Activated CD4-positive, alpha-beta T cell treated with anti-CD3 and anti-CD28 coated beads, Interleukin-2, amount 50 U/mL, for 48 hours (primary cell): Measurements from ENCODE around the gene SNRPN.
A peak's percentile ranks its signal among the peaks of the same experiment; 100 is the strongest.
"Not testable (repeated sequence)": the region's sequence is repeated elsewhere in the genome, so short reads cannot be mapped to it uniquely, and the experiment has no call there.

ENCODE experiments used
- DNase-seq, 2 experiments: peaks; one replicate each; pipeline ENCODE4 v3.0.0-alpha.2; 2020

SNRPN gene

DNA sequence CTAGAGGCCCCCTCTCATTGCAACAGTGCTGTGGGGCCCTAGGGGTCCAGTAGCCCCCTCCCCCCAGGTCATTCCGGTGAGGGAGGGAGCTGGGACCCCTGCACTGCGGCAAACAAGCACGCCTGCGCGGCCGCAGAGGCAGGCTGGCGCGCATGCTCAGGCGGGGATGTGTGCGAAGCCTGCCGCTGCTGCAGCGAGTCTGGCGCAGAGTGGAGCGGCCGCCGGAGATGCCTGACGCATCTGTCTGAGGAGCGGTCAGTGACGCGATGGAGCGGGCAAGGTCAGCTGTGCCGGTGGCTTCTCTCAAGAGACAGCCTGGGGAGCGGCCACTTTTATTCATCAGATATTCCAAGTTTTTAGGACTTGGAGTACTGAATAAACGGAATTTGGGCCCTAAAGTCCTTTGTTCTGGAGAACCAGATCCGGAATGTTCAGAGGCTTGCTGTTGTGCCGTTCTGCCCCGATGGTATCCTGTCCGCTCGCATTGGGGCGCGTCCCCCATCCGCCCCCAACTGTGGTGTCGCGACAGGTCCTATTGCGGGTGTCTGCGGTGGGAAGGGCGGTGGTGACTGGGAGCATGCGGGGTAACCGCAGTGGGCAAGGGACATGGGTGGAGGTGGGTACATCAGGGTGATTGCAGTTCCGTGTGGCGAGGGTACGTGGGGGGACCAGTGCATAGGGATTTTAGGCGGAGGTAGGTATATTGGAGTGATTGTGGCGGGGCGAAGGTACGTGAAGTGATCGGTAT is at the start of gene SNRPN, which contains the start of gene SNURF:
Gene SNRPN, plus strand, starts transcription at position 205 of the 748 bp plus-strand sequence. CDS start 19,467 bp downstream, outside the sequence.
Gene SNURF, plus strand, starts transcription at position 205 of the 748 bp plus-strand sequence. Its CDS starts 62 bp downstream, at position 267.
- peak; percentile 68 to 71 for DNase-seq

DNA sequence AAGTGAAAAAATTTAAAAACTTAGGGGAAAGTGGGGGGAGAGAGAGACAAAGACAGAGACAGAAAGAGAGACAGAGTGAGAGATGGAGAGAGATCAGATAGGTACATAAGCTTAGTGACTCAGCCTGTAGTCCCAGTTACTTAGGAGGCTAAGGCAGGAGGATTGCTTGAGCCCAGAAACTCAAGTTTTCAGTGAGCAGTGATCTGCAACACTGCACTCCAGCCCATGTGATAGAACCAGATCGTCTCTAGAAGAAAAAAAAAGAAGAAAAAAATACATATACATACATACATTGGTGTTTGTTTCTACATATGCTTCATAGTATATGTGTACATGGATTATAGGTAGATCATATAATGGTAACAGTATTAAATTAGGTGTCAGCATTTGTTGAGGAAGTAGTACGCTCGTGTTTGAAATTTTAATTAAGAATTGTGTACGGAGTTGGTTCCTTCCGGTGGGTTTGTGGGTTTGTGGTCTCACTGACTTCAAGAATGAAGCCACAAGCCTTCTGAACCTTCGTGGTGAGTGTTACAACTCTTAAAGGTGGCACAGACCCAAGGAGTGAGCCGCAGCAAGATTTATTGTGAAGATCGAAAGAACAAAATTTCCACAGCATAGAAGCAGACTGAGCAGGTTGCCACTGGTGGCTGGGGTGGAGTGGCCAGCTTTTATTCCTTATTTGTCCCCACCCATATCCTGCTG is 38.3 kb upstream of the SNRPN start:
- DNase-seq, result no peak

DNA sequence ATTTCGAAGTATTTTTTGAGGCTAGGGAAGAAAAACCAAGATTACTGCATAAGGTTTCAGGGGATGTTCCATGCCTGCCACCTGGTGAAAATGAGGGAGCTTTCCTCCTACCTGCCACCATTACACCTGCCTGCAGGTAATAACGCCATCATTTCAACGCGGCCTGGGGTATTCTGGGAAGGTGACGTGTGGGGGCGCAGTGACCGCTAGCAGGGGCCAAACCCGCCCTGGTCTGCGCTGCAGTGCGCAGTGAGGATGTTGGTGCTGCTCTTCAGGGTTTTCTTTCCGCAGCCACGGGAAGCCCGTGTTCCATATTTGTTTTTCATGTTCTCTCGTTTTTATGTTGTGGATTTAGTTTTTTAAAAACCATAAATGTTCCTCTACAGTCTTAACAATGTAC is 37.4 kb upstream of the SNRPN start:
- no peak for DNase-seq

DNA sequence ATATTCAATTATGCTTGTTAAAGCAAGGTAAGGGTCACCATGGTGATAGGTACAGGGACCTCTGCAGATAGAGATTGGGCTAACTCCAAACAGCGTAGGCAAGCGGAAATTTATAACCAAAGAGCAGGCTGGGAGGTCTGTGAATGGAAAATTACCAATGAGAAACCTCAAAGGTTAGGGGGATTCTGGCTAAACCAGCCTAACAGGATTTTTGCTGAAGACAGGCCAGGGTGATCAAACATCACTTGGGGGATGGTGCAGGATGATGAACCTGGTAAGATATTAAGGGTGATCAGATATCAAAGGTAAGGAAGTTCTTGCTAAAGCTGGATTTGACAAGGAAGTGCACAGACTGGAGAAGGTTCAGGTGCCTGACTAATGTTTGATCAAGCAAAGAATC is 35.3 kb upstream of the SNRPN start:
- no peak for DNase-seq

DNA sequence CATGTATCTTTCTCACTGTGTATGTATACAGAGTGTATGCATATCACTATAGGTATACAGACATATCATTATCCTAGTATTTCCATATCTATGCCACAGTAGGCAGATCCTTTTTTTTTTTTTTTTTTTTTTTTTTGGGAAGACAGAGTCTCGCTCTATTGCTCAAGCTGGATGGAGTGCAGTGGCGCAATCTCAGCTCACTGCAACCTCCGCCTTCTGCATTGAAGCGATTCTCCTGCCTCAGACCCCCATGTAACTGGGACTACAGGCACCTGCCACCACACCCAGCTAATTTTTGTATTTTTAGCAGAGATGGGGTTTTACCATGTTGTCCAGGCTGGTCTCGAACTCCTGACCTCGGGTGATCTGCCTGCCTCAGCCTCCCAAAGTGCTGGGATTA is 32.0 kb upstream of the SNRPN start:
- DNase-seq, result not testable (repeated sequence)

DNA sequence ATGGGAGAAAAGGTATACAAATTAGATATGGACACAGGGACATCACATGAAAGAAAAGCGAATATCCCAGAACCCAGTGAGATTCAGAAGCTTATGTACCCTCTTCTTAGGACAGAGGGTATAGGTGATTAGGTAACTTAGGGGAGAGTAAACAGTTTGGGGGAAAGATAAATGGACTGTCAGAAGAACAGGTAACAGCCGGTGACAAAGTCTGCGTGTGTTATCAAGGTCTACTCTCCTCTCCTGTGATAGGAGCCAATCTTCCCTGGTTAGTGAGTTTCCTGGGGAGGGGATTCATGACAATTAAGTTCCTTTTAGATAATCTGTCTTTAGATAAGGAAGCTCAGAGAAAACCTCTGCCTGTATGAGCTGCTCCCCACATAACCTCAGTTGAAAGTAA is 30.6 kb upstream of the SNRPN start:
- no peak for DNase-seq

DNA sequence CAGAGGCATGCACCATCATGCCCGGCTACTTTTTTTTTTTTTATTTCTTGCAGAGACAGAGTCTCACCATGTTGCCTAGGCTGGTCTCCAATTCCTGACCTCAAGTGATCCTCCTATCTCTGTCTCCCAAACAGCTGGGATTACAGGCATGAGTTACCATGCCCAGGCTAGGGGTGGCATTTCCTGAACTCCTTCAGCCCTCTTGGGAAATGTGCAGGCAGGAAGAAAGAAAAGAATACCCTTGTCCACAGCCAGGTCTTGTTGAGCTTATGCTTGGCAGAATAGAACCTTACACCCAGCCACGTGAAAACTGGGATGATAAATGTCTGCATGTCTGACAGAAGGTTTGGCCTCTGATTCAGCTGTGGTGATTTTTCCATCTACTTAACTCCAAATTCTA is 30.2 kb upstream of the SNRPN start:
- no peak for DNase-seq

DNA sequence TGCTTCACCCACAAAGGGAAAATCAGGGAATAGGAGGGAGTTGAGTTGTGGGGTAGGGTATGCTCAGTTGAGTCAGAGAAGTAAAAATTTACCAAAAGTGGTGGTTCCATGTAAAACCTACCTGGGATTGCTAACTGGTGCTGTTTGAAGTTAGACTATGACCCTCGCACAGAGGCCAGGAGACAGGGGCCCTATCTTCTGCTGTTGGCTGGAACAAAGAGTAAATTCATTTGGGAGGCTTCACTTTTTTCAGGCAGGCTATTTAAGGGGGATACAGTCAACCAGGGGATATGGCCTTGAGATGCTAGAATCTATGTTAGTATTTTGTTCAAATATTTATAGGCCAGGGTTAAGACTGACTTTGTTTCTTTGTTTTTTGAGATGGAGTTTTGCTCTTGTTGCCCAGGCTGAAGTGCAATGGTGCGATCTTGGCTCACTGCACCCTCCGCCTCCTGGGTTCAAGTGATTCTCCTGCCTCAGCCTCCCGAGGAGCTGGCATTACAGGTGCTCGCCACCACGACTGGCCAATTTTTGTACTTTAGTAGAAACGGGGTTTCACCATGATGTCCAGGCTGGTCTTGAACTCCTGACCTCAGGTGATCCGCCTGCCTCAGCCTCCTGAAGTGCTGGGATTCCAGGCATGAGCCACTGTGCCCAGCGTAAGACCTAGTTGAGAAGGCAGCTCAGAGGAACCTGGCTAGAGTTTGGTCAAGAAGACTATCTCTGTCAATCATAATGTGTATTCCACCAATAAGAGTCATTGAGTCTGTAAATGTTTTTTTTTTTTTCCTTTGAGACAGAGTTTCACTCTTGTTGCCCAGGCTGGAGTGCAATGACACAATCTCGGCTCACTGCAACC is 22.7 kb upstream of the SNRPN start:
- not testable (repeated sequence) for DNase-seq

DNA sequence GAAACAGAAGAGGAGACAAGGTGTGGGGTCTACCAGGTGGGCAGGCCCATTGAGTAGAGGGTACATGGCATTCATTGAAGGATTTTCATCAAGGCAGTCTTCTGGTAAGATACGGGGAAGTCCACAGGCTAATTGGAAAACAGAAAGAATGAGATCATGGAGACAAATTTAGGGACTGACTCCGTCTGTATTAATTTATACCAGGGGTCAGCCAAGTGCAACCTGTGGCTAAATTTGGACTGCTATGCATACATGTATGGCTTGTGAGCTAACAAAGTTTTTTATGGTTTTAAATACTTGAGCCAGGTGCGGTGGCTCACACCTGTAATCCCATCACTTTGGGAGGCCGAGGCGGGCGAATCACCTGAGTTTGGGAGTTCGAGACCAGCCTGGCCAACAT is 21.1 kb upstream of the SNRPN start:
- DNase-seq, result no peak

DNA sequence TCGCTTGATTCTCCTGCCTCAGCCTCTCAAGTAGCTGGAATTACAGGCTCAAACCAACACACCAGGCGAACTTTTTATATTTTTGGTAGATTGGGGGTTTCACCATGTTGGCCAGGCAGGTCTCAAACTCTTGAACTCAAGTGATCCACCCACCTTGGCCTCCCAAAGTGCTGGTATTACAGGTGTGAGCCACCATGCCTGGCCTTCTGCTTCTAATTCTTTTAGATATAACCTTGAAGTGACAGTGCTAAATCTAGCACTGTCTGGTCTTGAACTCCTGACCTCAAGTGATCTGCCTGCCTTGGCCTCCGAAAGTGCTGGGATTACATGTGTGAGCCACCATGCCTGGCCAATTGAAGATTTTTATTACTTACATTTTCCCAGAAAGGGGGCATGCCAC is 16.6 kb upstream of the SNRPN start:
- DNase-seq, result not testable (repeated sequence)

DNA sequence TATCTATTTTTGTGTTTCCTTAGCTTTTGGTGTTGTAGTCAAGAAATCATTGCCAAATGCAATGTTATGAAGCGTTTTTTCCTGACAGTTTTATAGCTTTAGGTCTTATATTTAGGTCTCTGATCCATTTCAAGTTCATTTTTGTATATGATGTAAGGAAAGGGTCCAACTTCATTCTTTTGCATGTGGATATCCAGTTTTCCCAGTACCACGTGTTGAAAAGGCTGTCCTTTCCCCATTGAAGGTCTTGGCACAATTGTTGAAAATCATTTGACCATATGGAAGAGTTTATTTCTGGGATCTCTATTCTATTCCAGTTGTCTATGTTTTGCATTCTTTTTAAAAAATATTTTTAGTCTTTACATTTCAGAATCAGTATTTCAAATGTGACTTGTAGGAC is 14.6 kb upstream of the SNRPN start:
- no peak for DNase-seq

DNA sequence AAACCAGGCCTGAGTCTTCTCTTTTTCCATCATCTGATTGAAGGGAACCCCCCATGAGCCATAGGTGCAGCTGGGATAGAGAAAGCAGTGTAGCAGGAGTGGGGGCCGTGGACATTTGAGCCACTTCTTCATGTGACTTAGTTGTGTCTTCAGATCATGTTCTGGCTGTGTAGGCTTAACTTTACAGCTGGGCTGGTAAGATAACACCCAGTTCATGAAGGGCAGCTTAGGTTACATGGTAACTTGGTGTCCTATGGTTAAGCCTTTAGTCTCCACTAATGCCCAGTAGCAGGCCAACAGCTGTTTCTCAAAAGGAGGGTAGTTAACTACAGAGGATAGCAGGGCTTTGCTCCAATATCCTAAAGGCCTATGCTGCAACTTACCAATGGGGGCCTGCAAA is 11.4 kb upstream of the SNRPN start:
- DNase-seq, result no peak

DNA sequence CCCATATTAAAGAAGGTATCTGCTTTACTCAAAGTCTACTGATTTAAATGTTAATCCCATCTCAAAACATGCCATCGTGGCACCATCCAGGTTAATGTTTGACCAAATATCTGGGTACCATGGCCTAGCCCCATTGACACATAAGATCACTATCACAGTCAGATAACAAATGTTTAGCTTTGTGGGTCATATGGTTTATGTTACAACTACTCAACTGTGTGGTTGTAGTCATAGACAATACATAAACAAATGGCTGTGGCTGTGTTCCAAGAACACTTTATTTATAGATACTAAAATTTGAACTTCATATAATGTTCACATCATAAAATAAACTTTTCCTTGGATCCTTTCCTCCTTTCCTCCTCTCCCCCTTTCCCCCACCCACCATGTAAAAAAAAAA is 9.8 kb upstream of the SNRPN start:
- no peak for DNase-seq

DNA sequence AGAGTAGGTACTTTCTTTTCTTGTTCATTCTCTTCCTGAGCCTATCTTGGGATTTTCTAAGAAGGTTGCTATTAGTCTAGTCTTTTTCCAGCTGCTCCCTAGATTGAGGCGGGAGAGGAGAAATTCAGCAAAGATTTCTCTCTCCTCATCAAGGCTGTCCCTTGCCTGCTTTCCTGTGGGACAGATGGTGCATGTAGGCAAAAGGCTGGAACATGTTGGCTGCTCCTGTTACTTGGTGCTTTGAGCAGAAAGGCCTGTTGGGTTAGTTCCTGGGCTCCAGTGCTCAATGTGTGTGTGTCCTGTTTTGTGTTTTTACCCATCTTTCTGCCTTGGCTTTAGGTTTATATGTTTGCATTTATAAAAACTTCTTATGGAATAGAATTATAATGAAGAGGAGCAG is 9.1 kb upstream of the SNRPN start:
- no peak for DNase-seq

DNA sequence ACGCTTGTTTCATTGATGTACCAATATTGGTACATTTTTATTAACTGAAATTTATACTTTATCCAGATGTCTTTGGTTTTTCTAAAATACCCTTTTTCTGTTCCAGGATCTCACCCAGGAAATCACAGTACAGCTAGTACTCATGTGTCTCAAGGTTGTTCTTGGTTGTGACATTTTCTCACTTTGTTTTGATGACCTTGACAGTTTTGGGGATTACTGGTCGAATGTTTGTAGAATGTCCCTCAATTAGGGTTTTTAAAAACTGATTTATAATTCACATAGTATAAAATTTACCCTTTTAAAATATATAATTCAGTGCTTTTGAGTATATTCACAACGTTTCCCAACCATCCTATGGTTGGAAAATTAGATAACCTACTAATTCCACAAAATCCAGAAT is 6.3 kb upstream of the SNRPN start:
- no peak for DNase-seq

DNA sequence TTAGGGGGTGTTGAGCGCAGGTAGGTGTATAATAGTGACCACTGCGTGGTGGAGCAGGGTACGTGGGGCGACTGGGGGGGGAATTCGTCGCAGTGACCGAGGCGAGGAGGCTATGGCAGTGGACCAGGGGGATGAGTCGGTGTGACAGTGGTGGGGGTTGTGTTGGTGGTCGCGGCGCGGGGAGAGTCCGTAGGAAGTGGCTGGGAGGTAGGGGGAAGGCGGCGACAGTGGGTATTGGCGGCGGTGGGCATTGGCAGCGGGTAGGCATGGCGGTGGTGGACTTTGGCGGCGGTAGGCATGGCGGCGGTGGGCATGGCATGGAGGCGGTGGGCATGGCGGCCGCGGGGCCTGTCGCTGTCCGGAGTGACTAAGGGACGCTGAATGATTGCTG is 739 bp downstream of the SNRPN start:
- peak; percentile 12 to 14 for DNase-seq

DNA sequence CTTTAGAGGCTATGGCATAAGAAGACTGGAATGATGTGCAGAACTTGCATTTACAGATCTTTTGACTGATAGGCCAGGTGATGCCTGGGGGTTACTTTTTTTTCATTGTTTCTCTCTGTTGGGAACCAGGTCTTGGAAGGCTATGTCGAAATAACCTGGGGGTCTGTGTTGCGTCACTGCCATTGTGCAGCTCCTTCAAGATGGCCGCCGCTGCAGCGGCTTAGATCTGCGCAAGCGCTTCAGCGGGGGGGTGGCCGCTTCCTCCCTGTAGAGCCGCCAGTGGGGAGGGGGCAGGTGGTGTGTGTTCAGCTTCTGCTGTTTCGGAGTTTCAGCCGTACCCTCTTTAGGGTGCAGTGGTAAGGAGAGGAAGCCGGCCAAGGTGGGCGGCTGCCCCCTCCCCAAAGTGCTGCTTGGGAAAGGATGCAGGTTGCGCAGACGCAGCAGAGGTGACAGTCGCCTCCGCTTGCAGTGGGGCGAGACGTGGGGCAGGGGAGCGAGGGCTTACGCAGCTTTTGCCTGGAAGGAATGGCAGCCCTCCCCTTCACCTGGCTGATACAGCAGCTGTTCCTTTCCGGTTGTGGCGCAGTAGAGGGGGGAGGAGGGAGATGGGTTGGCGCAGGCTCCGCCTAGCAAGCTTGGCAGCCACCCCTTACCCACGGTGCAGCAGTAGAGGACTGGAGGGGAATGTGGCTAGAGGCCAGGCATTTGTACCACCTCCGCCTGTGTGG is 1.5 kb downstream of the SNRPN start:
- DNase-seq, result peak; percentile 70 to 77

DNA sequence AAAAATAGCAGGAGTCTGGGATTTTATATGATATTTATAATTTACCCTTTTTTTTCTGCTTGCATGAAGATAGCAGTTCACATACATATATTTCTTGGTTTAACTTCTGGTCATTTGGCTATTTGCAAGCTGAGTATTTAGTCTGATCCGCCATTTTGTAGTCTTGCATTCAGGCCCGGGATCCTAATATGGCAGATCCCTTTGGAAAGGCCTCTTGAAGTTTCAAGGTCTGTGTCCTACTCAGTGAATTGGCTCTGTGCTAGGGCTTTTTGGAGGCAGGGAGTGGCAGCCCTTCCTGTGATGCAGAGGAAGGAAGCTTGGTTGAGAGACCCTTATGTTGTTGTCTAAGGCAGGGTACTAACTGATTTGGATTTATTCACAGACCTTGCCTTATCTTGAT is 2.9 kb downstream of the SNRPN start:
- DNase-seq, result no peak

DNA sequence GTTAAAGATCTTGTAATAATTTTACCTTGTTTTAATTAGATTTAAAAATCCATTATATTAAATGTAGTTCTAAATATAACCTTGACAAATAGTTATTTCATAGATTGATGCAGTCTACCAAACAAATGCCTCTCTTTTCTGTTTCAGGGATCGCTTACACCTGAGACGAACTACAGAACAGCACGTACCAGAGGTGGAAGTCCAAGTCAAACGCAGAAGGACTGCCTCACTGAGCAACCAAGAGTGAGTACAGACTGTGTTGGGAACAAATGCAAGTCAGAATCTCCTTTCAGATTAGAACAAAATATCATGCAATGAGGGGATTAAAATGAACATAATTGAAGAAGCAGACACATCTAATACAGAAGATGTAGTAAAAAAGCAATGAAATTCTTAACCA is 7.2 kb downstream of the SNRPN start:
- no peak for DNase-seq

DNA sequence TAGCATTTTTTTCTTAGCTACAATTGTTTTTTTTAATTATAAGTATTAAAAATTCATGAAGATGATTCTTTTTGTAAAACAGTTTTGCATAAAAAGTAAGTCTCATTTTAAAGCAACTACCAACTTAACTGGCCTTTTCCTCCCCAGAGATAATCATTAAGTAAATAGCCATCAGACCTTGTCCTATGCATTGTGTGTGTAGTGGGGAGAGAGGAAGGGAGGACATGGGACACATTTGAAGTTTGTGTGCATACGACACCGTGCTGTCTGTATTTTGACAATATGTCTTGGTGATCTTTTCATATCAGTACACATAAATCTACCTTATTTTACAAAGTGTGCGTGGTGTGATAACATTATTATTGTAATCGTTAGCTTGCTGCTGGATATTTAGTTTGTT is 8.1 kb downstream of the SNRPN start:
- DNase-seq, result no peak

DNA sequence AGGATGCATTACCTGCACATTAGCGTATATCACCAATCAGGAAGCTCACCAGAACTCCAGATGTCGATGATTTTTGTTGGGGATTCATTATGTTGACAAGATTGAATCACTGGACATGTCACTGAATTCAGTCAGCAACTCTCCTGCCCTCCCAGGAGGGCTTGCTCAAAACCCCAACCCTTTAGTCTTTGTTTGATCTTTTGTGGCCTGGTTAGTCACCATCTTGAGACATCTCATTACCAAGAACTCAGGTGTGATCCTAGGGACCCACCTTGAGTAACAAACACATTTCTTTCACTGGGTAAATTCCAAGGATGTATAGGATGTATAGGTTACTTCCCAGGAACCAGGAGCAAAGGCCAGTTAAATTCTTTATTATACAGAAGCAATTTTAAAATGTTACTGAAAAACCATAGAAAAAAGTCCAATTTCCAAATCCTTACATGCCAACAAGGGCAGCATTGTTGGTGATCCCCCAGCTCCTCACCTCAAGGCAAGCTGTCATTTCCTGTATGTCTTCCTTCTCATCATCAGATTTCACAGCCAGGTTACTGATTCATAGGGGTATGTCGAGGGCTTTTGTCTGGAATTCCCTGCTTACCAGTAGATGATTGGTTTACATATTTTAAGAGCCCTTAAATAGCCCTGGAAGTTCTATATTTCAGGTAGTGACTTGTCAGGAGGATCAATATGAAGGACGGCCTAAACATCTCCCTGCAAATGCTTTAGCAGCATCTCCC is 11.7 kb downstream of the SNRPN start:
- no peak for DNase-seq

DNA sequence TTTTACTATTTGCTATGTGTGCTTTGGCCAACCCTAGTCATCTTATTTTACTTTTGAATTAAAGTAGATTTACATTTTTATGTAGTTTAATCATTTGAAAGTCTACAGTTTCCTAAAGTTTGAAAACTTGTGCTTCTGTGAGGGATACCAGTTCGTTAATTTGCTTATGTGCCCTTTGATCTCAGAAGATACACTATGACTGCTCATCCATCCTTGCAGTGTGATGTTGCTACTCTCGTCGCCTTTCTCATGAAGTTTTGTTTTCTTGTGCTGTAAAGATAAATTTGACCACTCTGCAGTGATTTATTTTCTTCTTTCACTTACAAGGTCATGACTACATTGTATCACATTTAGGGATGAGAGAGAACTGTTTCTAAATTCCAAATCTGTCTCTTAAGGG is 16.3 kb downstream of the SNRPN start:
- DNase-seq, result no peak
